GM21737 (cell line): ENCODE measurements around the gene FAM120B.
"Not testable (repeated sequence)": the region's sequence is repeated elsewhere in the genome, so short reads cannot be mapped to it uniquely, and the experiment has no call there.

Experiments
- ATAC-seq: cut with Tn5 transposase; IDR thresholded peaks from one replicate; pipeline ENCODE4 v1.9.1; 2021; ENCODE audit warnings: mild to moderate bottlenecking, moderate library complexity; ENCODE audit not compliant: unreplicated experiment

The FAM120B gene

DNA sequence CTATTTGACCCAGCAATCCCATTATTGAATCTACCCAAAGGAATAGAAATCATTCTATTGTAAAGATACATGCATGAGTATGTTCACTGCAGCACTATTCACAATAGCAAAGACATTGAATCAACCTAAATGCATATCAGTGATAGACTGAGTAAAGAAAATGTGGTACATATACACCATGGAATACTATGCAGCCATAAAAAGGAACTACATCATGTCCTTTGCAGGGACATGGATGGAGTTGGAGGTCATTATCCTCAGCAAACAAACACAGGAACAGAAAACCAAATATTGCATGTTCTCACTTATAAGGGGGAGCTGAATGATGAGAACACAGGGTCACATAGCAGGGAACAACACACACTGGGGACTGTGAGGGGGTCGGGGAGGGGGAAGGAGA lies 48.6 kb downstream of the FAM120B start:
- ATAC-seq, result not testable (repeated sequence)

GRCh38 chr6:170355661-170356060 lies 49.1 kb downstream of the FAM120B start:
- ATAC-seq, result no peak

DNA sequence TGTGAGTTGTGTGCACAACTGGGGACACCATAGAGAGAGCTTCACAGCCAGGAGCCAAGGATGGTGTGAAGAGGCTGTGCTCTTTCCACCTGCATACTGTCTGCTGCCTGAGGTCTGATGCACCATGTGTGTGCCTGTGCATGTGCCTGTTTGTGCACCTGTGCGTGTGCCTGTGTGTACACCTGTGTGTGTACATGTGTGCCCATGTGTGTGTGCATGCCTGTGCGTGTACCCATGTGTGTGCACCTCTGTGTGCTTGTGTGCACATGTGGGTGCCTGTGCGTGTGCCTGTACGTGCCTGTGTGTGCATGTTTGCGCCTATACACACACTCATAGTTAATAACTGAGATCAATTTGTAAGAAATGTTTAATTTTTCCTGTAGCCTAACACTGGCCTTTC lies 51.3 kb downstream of the FAM120B start:
- ATAC-seq, result no peak

- ATAC-seq, result no peak
These were observed 51.9 kb downstream of the FAM120B start for GRCh38 chr6:170358496-170358895.

DNA sequence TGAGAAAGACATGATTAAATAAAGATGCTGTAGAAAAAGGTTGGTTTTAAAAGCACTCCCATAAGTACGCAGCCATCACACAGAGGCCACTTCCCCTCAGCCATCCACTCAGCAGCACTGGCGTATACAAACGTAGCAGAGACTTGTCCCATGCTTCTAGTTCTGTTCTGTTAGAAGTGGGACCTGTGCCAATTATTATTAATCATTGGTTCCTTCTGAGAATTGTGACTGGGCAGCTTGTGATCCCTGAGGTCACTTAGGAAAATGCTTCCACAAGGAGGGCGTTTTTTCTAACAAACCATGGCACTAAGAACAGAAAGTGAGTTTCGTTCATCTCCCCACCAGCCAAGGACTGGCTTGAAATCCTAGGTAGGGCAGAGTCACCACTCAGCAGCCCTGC lies 53.9 kb downstream of the FAM120B start:
- ATAC-seq, result no peak

DNA sequence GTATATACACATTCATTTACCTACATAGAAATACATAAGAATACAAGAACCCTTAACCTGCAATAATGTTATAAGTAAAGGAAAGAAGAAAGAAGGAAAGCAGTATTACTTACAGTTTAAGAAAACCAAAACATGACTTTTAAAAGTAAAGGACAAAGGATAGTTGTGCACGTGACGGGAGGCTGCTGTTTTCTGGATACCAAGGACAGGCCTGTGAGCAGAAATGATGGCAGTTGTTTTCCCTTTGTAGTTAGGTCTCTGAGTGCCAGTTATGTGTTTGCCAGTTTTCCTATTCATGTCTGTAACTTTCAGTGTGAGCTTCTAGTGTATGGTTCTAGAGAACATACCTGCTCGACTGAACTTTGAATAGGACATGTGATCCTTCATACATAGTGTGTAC lies 54.8 kb downstream of the FAM120B start:
- ATAC-seq, result no peak

- ATAC-seq, result no peak
These were observed 55.6 kb downstream of the FAM120B start for GRCh38 chr6:170362121-170362520.

- no peak for ATAC-seq
These were observed 56.7 kb downstream of the FAM120B start for GRCh38 chr6:170363255-170363654.

DNA sequence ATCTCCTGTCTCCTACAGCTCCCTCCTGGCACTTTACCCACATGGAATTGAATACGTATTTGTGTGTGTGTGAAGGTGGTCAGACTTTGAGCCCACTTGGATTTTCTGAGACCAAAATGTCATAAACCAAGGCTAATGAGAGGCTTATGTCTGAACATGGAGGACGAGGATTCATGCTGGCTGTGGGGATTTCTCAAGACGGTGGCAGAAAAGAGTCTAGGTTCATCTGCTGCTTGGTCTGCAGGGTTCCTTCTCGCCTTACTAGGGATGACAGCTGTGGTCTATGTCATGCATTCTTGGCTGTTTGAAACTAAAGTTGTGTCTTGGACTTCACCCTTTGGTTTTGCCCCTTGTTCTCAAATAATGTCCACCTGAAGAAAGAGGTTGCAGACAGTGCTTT lies 58.6 kb downstream of the FAM120B start:
- no peak for ATAC-seq

DNA sequence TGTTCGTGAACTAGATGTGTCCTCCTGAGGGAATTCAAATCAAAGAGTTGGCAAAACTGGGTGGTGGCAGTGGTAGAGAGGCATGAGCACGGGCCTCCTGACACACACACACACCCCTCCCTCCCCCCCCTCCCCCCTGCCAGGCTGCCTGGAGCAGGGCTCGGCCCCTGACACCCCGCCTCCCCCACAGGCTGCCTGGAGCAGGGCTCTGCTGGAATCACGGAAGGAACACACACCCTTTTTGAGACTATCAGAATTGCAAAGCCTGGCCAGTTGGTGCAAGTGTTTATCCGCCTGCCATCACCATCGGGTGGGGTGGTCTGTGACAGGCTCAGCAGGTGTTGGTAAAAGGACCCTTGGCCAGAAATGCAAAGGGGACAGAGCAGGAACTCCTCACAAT lies 59.0 kb downstream of the FAM120B start:
- ATAC-seq, result no peak

DNA sequence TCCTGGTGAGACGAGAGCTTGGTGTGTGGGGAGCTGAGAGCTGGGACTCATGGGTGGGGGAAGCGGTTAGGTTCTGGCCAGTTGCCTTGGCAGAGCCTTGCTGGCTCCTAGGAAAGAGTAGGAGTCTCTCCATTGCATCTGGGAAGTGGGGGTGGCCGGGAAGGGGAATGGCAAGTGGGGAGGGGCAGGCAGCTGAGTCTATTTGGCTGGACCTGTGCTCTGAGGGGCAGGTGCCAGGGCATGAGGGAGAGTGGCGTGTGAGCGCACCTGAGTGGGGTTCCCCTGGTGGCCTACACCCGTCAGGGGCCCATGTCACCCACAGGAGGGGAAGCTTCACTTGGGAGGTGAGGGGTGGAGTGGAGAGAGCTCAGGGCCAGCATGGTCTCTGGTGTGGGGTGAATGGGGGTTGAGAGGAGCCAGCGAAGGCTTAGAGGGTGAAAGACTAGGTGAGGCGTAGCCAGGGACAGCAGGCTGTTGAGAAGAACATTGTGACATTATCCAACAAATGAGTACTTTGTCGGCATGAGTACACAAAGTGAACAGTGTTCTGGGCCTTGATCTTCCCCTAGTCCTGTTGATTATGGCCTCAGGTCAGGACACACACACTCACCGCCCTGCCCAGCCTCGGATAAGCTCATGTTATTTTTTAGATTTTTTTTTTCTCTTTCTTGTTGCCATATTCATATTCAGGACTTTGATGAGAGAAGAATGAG lies 59.8 kb downstream of the FAM120B start:
- no peak for ATAC-seq

GRCh38 chr6:170367241-170367640 lies 60.7 kb downstream of the FAM120B start:
- no peak for ATAC-seq

- no peak for ATAC-seq
These were observed 62.0 kb downstream of the FAM120B start for GRCh38 chr6:170368544-170368943.

DNA sequence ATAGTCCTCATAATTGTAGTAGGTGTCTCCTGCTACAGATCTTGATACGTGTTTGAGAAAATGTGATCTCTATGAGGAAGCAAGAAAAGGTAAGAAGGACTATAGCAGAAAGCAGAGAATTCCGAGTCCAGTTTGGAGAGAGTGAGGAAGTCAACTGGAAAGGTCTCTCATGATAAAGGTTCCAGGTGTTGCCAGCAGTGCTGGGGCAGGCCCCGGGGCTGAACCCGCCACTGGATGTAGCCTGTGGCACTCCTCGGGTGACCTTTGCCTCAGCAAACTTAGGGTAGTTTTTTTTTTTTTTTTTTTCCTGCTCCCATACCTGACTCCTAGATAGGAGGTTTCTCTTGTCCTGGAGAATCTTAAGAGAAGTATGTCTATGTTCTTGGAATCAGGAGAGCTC lies 62.8 kb downstream of the FAM120B start:
- no peak for ATAC-seq

- ATAC-seq, result no peak
These were observed 63.9 kb downstream of the FAM120B start for GRCh38 chr6:170370416-170370815.

- no peak for ATAC-seq
These were observed 64.5 kb downstream of the FAM120B start for GRCh38 chr6:170371080-170371479.

GRCh38 chr6:170371588-170371987 lies 65.0 kb downstream of the FAM120B start:
- no peak for ATAC-seq

DNA sequence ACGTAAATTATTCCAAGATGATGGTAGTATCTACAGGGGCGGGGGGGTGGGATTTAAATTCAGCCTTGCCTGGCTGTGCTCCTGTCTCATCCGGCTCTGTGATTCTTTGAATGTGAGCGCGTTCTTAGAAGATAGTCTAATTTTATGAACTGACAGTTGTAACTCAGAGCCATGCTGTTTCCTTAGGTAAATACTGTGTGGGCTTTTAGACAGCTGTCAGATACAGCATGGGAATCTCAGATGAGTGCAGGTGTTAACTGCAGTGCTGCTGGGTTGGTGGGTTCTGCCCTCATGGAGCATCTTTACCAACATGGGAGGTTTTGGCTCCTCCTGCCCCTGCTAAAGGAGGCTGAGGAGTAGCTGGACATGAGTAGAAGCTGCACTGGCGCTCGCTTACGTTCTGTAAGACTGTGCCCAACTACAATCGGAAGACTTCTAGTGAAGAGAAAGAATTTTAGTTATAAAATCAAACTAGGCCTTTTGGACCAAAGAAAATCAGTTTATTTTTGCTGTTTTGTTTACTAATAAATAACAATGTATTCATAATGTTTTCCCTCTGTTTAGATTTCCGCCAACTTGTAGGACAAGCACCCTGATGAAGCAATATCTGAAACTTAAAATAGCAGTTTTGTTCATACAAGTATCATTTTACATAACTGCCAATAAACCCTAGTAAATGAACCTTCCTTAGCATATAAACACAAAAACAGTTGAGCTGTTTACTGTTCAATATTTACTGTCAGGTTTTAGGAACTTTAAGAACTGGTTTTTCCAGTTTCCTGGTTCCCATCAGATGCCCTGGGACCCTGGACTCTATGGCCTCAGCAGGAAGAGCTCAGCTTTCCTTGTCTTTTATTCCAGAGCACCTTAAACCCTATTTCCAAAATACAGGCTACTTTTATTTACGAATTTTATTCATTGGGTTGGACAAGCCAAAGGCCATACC lies 66.1 kb downstream of the FAM120B start:
- ATAC-seq, result no peak

- no peak for ATAC-seq
These were observed 68.2 kb downstream of the FAM120B start for GRCh38 chr6:170374571-170375444.

DNA sequence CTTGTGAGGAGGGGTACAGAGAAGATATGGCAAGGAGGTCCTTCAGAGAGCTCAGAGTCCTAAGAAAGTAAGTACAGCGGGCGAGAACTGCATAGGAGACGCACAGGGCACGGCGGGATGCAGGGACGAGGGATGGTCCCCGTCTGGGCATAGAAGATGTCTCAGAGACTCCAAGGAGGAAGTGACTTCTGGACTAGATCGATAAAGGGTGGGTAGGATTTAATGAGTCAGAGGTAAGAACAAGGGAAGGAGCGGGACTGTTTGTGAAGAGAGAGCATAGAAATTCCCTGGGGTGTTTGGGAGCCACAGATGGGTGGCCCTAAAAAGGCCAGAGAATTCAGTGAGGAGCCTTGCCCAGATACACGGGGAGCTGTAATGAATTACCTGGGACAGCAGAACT lies 69.1 kb downstream of the FAM120B start:
- no peak for ATAC-seq

GRCh38 chr6:170376386-170377043 lies 70.0 kb downstream of the FAM120B start:
- ATAC-seq, result no peak
